ENCODE data around the gene CCL18.
"Not testable (repeated sequence)": the region's sequence is repeated elsewhere in the genome, so short reads cannot be mapped to it uniquely, and the experiment has no call there.

CCL18 gene

DNA sequence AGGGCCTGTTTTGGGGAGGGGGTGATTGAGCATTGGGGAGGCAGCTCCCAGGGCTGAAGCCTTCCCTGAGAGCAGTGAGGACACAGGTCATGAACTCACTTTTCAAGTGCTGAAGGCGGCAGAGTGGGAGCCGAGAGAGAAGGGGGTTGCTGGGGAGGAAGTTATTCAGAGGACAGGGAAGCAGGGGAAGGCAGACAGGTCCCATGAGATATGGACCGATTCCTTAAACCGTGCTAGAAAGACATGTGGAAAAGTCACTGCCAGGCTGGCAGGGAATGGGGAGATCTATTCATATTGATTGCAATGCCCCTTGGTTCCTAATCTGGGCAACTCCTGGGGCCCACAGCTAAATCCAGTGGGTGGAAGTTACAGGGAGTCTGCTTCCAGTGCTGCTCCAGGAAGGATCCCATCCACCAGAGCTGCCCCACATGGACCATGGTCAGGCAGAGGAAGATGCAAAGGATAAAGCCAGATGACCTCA is 40.7 kb downstream of the CCL18 start:
- DNase-seq, result no peak

DNA sequence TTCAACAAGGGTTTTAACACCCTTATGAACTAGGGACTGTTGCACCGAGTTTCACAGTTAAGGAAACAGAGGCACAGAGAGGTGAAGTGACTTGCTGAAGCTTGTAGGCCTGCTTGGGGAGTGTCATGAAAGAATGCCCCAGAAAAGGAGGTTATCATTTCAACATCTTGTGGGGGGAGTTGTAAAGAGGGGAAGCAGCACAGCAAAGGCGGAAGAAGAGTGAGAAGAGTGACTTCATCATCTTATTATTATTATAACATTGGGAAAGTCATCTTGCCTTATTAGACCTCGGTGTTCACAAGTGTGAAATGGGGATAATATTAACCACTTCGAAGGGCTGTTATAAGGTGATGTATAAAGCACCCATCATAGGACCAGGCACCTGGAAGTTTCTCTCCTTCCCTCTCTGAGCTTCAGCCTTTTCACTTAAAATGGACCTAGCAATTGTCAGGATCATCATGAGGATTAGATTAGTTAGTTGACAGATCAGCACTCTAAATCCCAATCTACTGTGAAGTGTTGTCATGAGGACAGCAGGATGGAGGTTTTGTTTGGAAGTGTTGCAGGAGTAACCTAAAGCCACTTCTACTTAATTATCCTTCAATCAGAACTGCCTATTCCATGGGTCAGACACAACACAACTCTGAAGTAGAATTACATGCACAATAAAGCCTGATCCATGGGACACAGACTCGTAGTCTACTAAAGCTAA is 41.9 kb downstream of the CCL18 start:
- DNase-seq, result no peak

DNA sequence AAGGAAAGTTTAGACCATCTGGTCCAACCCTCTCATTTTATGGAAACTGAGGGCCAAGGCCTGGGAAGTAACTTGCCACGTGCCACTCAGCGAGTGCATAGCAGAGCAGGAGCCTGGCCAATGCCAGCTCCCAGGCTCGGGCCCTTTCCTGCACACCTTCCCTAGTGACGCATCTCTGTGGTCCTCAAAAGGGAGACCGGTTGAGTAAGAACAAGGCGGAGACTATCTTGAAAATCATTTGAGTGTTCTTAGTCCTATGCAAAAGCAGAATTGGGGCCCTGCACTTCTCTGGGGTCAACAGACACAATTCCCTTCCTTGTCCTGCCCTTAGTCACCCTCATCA is 42.4 kb downstream of the CCL18 start:
- DNase-seq, result no peak

DNA sequence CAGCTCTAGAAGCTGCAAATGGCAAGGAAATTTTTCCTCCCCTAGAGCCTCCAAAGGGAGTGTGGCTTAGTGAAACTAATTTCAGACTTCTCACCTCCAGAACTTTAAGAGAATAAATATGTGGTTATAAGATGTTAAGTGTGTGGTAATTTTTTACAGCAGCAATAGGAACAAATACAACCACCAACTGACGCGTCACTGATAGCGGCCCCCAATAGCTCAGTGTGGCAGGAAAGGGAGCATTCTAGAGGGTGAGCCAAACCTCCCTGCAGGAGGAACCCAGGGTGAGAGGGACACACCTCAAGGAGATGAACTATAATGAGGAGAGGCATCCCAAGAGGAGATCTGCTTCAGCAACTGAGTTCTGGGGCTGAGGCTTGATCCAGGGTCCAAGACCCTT is 43.6 kb downstream of the CCL18 start:
- DNase-seq, result no peak

DNA sequence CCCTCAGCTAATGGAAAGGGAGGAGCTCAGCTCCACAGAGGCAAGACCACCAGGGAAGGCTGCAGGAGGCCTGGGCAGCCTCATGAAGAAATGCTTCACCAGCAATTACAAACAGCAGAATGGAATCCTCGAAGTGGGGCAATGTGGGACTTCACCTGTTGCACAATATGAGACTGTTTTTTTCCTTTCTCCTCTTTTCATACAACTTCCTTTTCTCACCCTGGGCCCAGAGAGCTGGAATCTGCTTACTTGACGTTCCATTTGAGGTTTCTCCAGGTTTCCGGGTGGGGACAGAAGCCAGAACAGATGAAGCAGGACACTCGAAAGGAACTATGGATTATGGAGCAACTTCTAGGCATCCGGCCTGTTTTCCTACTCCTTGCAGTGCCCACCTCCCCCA is 44.2 kb downstream of the CCL18 start:
- not testable (repeated sequence) for DNase-seq

DNA sequence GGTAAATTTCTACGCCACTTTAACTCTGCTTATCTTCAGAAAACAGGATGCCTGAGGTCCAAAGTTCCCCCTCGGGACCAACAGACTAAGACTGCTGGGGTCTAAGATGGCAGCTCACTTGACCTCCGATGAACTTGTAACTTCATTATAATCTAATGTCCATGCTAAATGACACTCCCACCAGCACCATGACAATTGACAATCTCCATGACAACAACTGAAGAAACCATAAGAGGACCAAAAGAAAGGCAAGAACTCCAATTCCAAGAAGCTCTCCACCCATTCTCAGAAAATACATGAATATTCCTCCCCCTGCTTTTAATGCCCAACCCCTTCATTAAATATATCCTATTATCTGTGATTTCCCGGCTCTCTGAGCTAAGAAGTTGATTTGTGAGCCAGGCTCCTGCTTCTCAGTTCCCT is 47.0 kb downstream of the CCL18 start:
- DNase-seq, result no peak

DNA sequence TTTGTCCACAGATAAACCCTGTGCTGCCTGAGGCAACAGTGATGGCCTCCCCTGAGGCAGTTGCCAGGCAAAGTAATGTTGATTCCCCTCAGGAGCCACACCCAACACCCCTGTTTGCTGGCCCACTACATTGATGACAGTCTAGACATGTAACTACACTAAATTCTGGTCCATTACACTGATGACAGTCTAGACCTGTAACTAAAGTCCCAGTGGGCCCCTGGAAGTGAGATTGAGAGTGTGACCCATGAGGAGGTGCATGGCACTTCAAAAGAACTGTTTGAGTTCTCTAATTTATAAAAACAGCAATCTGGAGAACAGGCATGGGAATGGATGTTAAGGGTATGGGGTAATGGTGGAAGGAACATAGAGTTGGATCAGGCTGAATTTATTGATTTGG is 48.5 kb downstream of the CCL18 start:
- DNase-seq, result no peak

DNA sequence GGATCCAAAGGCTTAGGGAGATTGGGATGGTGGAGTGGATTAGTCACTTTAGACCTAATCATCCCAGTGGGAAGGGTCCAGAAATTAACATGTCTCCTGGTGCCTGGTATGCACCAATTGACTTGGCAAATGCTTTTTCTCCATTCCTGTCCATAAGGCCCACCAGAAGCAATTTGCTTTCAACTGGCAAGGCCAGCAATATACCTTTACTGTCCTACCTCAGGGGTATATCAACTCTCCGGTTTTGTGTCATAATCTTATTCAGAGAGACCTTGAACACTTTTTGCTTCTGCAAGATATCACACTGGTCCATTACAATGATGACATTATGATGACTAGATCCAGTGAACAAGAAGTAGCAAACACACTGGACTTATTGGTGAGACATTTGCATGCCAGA is 49.1 kb downstream of the CCL18 start:
- DNase-seq, result not testable (repeated sequence)

DNA sequence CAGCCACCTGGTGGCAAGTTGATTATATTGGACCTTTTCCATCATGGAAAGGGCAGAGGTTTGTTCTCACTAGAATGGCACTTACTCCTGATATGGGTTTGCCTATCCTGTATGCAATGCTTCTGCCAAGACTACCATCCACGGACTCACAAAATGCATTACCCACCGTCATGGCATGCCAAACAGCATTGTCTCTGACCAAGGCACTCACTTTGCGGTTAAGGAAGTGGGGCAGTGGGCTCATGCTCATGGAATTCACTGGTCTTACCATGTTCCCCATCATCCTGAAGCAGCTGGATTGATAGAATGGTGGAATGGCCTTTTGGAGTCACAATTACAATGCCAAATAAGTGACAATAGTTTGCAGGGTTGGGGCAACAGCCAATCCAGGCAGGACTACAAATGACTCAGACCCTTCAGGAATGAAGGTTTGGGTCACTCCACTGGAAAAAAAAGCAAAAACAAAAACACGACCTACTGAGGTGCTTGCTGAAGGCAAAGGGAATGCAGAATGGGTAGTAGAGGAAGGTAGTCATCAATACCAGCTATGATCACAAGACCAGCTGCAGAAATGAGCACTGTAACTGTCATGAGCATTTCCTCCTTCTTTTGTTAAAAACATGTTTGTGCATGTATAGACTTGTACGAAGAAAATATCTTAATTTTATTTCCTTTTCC is 51.0 kb downstream of the CCL18 start:
- DNase-seq, result not testable (repeated sequence)

DNA sequence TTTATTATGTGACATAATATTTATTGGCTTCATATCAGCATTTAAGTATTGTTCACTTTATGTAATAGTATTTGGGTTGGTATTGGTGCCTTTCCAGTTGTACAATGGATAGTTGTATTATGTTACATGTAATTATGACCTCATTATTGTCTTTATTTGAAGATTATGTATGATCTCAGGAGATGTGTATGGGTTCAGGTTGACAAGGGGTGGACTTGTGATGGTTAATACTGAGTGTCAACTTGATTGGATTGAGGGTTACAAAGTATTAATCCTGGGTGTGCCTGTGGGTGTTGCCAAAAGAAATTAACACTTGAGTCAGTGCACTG is 51.5 kb downstream of the CCL18 start:
- not testable (repeated sequence) for DNase-seq

DNA sequence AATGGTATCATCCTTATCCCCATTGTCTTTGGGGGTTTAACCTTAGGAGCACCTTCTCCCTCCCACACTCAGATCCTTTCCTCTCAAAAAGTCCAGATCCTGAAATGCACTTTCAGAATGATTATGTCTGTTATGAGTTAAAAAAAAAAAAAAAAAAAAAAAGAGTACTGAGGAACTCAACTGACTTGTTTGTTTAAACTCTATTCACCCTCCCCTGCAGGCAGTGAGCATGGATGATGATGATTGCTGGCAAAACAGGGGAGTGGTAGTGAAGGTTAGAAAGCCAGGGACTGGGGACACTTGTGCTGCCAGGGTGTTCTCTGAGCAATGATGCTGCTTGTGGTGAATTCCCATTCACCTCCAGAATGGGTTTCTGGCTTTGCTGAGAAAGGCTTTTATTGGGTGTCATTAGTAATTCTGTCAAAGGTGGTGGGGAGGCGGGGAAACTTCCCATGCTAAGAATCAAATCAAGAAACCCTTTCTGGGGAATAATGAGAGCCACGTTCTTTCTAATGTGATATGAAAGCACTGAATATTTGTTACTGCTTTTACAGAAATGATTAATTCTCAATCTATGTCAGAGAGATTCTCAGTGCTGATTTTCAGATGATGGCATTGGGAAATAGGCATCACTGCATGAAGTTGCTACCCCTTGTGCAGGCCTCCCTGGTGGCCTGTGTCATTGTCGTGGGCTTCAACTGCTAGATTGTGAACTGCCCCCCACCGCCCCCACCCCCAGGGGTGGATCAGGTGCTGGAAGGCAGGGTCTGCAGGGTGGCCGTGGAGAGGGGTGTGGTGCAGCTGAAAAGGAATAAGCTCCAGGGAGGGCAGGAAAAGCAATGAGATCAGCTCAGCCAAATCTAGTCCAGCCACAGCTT is 53.7 kb downstream of the CCL18 start:
- no peak for DNase-seq

DNA sequence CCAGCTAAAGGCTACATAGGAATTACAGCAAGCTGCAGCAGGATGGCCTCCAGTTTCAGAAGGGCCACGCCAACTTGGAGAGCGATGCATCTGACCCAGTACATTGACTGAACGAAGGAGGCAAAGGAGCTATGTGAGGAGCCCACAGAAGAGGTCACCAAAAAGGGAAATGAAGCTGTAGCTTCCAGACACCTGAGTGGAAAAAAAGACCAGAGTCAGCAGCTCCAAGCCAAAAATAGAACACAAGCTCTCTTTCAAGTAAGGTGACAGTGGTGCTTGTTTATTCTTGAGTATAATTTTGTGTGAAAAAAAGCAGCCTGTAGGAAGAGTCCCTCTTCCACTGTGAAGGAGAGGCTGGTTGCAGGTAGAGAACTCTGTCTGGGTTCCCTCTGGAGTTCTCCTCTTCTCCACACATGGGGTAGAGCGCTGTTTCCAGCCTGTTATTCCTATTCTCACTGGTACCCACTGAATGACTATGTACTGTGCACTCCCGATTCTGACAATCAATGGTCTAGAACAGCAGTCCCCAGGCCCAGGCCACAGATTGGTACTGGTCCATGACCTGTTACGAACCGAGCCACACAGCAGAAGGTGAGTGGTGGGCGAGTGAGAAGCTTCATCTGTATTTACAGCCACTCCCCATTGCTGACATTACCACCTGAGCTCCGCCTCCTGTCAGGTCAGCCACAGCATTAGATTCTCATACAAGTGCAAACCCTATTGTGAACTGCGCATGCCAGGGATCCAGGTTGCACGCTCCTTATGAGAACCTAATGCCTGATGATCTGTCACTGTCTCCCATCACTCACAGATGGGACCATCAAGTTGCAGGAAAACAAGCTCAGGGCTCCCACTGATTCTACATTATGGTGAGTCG is 54.6 kb downstream of the CCL18 start:
- no peak for DNase-seq

DNA sequence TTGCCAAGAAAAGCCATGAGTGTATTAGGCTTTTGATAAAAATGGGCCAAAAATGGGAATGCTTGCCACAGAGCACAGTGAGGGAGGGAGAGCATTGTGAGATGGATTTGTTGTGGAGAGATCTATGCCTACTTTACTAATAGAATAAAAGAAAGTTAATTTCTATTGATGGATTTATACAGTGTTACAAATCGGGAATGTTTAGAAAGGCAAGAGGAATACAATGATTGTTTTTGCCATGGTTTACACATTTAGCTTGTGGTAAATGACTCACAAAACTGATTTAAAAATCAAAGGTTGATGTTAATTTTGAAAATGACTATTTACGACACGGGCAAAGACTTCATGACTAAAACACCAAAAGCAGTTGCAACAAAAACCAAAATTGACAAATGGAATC is 56.1 kb downstream of the CCL18 start:
- DNase-seq, result no peak

DNA sequence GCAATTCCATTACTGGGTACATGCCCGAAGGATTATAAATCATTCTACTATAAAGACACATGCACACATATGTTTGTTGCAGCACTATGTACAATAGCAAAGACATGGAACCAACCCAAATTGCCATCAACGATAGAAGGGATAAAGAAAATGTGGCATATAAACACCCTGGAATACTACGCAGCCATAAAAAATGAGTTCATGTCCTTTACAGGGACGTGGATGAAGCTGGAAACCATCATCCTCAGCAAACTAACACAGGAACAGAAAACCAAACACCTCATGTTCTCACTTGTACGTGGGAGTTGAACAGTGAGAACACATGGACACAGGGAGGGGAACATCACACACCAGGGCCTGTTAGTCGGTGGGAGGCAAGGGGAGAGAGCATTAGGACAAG is 57.0 kb downstream of the CCL18 start:
- DNase-seq, result not testable (repeated sequence)

Measured in SHP77 treated with DMSO at 0.1 percent for 48 hours (cell line).